BLaER1 (cell line): ENCODE measurements around the gene PPFIA1.

Experiments
- H3K27ac ChIP-seq: shearing (Covaris generic); formaldehyde crosslinking; 2 replicates; pipeline ENCODE4 v1.8.1; 2022
- H3K27me3 ChIP-seq: shearing (Covaris generic); formaldehyde crosslinking; 2 replicates; pipeline ENCODE4 v1.8.1; 2022
- H3K36me3 ChIP-seq: shearing (Covaris generic); formaldehyde crosslinking; 2 replicates; pipeline ENCODE4 v1.8.1; 2022
- H3K4me1 ChIP-seq: shearing (Covaris generic); formaldehyde crosslinking; 2 replicates; pipeline ENCODE4 v1.8.1; 2022
- H3K4me2 ChIP-seq: shearing (Covaris generic); formaldehyde crosslinking; 2 replicates; pipeline ENCODE4 v1.8.1; 2022
- H3K4me3 ChIP-seq: shearing (Covaris generic); formaldehyde crosslinking; 2 replicates; pipeline ENCODE4 v1.8.1; 2022
- H3K9ac ChIP-seq: shearing (Covaris generic); formaldehyde crosslinking; 2 replicates; pipeline ENCODE4 v1.8.1; 2022
- H3K9me3 ChIP-seq: shearing (Covaris generic); formaldehyde crosslinking; 2 replicates; pipeline ENCODE4 v1.8.1; 2022
- H4K20me1 ChIP-seq: shearing (Covaris generic); formaldehyde crosslinking; 2 replicates; pipeline ENCODE4 v1.8.1; 2022
- Cebpa-rat ChIP-seq: shearing (Covaris generic); IDR thresholded peaks from 2 replicates; pipeline ENCODE4 v1.8.1; 2022

PPFIA1 gene

DNA sequence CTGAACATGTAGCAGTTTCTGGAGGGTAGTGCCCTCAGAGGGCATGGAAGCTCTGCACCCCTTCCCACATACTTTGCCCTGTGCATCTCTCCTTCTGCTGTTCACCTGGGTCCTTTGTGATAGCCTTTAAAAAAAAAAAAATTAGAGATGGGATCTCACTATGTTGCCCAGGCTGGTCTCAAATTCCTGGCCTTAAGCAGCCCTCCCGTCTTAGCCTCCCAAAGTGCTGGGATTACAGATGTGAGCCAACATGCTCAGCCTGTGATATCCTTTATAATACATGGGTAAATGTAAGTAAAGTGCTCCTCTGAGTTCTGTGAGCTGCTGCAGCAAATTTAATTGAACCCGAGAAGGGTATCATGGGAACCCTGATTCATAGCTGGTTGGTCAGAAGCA, 33.7 kb downstream of the PPFIA1 start:
- Histone ChIP-seq H3K4me3 (no peak overlapping the region), H3K36me3 (peaks cover 79% of the 10 kb centered on the region), H3K27me3 (no peaks in the 10 kb centered on the region), H4K20me1 (peaks cover 94% of the 10 kb centered on the region), H3K4me2 (no peak overlapping the region), H3K9ac (no peak overlapping the region), H3K27ac (no peak overlapping the region), H3K4me1 (peaks cover 8% of the 10 kb centered on the region), H3K9me3 (no peaks in the 10 kb centered on the region)
- TF ChIP-seq Cebpa-rat, result no peak

DNA sequence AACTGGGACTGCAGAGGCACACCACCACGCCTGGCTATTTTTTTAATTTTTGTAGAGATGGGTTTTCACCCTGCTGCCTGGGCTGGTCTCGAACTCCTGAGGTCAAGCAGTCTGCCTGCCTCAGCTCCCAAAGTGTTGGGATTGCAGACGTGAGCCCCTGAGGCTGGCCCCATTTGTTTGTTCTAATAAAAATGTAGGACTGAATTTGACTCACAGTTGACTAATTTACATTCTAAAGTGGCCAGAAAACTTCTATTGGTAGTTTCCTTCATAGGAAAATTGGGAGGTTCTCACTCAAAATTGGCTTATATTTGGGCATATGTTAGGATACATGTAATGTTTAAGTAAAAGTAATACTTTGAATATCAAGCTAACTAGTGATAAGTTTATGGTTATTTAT, 35.0 kb downstream of the PPFIA1 start:
- no peak overlapping the region for H3K27ac ChIP-seq
- H3K36me3 ChIP-seq, result peaks cover 73% of the 10 kb centered on the region
- H3K9me3 ChIP-seq, result no peaks in the 10 kb centered on the region
- H3K4me2 ChIP-seq, result no peak overlapping the region
- H3K27me3 ChIP-seq, result no peaks in the 10 kb centered on the region
- H3K4me3 ChIP-seq, result no peak overlapping the region
- peaks cover 8% of the 10 kb centered on the region for H3K4me1 ChIP-seq
- no peak overlapping the region for H3K9ac ChIP-seq
- no peak for TF ChIP-seq Cebpa-rat
- peaks cover 91% of the 10 kb centered on the region for H4K20me1 ChIP-seq

DNA sequence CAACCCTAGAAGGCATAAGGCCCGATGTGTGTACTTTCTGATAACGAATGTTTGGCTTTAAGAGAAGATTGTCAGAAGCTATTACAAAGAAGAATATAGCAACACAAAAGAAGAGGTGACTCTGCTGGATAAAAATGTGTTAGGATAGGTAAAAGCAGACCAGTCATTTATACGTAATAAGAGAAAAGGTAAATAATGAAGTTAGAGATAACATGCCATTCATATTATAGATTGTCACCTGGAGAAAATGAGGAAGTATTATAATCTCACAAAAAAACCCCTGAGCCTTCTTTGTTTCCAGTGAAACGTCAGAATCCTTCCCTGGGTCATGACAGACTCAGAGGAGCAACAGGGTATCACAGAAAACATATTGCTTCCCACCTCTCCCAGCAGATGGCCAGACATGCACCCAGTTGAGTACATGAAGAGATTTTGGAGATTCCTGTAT, 36.1 kb downstream of the PPFIA1 start:
- Histone ChIP-seq H3K9me3 (no peaks in the 10 kb centered on the region), H3K27ac (no peak overlapping the region), H3K4me3 (no peak overlapping the region), H3K4me1 (peaks cover 8% of the 10 kb centered on the region), H3K36me3 (peaks cover 77% of the 10 kb centered on the region), H4K20me1 (peaks cover 89% of the 10 kb centered on the region), H3K27me3 (no peaks in the 10 kb centered on the region), H3K9ac (no peak overlapping the region), H3K4me2 (no peak overlapping the region)
- no peak for TF ChIP-seq Cebpa-rat

DNA sequence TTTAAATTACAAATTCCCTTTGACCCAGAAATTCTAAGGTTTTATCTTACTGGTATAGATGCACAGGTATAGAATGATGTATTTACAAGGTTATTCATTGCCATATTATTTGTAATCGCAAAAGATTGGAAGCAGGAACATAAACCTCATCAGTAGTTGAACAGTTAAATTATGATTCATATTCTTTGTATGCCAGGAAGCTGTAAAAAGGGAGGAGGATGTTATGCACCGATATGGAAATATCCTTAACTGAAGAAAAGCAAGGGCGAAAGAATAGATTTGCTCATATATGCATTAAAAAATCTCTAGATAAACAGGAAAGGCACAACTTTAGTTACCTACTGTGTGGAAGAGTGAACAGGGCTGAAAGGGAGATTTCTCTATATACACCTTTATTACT, 36.7 kb downstream of the PPFIA1 start:
- TF ChIP-seq Cebpa-rat, result no peak
- H3K27me3 ChIP-seq, result no peaks in the 10 kb centered on the region
- no peaks in the 10 kb centered on the region for H3K9me3 ChIP-seq
- H3K4me1 ChIP-seq, result peaks cover 2% of the 10 kb centered on the region
- H3K4me3 ChIP-seq, result no peak overlapping the region
- H3K4me2 ChIP-seq, result no peak overlapping the region
- H4K20me1 ChIP-seq, result peaks cover 88% of the 10 kb centered on the region
- peaks cover 77% of the 10 kb centered on the region for H3K36me3 ChIP-seq
- no peak overlapping the region for H3K9ac ChIP-seq
- no peak overlapping the region for H3K27ac ChIP-seq

DNA sequence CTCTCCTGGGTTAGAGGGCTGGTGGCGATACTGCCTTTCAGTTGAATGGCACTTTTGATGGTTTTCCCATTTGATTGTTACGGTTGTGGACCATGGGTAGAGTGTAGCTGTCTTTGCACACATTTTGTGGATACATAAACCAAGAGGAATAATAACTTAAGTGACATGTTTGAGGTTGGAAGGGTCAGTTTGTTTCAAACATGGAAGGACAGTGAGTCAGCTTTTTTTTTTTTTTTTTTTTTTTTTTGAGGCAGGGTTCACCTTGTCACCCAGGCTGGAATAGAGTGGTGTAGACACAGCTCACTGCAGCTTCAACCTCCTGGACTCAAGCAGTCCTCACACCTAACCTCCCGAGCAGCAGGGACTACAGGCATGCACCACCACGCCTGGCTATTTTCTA, 41.1 kb downstream of the PPFIA1 start:
- Histone ChIP-seq H3K9me3 (no peaks in the 10 kb centered on the region), H3K27me3 (no peaks in the 10 kb centered on the region), H3K9ac (no peak overlapping the region), H4K20me1 (peaks cover 88% of the 10 kb centered on the region), H3K4me2 (no peak overlapping the region), H3K27ac (no peak overlapping the region), H3K4me3 (no peak overlapping the region), H3K36me3 (peaks cover 74% of the 10 kb centered on the region), H3K4me1 (peaks cover 19% of the 10 kb centered on the region)
- TF ChIP-seq Cebpa-rat, result no peak

DNA sequence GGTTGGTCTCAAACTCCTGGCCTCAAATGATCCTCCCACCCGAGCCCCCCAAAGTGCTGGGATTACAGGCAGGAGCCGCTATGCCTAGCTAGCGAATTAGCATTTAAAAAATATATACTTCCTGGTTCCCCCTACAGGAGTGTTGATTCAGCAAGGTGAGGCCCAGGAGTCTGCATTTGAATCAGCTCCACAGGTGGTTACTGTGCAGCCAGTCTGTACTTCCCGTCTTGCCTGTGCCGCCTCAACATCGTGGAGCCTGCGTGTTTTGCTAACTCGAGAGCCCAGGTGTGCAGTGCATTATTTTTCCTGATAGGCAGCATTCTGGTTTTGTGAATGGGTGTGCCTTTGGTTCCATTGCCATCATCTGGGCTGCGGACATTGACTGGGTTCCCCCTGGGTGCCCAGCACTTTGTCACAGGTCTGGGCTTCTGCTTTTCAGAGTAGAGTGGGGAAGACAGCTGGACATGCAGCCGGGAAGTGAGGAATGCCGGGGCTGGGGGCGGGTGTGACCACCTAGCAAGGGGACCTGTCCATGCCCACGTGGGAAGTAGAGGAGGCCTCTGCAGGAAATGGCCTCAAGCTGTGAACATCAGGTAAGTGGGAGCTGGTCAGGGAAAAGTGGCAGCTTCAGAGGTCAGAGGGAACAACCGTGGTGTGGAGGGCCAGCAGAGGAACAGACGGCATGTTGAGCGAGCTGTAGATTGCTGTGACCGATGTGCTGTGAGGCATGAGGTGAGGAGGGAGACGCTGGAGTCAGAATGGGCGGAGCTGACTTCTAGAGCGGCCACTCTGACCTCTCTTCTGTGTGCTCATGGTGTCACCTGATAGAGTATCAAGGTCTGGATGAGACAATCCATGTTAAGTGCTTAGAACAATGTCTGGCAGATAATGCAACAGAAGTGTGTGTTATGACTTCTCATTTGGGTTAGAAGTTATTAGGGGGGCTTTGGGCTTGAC, 42.2 kb downstream of the PPFIA1 start:
- TF ChIP-seq Cebpa-rat, result no peak
- no peak overlapping the region for H3K4me2 ChIP-seq
- no peaks in the 10 kb centered on the region for H3K27me3 ChIP-seq
- no peak overlapping the region for H3K9ac ChIP-seq
- H3K4me3 ChIP-seq, result no peak overlapping the region
- H4K20me1 ChIP-seq, result peaks cover 88% of the 10 kb centered on the region
- H3K4me1 ChIP-seq, result peaks cover 19% of the 10 kb centered on the region
- peaks cover 70% of the 10 kb centered on the region for H3K36me3 ChIP-seq
- H3K27ac ChIP-seq, result no peak overlapping the region
- H3K9me3 ChIP-seq, result no peaks in the 10 kb centered on the region

DNA sequence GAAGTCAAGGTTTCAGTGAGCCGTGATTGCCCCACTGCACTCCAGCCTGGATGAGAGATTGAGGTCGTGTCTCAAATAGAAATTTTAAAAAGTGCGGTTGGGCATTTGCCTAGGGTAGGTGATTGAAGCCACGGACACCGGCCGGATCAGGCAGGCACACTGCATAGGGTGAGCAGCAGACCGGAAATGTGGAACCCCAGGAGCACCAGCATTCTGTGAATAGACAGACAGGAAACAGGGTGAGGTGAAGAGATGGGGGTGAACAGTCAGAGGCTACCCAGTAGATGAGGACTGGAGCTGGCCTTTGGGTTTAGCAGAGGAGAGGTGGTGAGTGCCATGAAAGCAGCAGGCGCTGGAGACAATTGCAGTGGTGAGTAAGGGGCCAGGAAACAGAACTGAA, 43.5 kb downstream of the PPFIA1 start:
- H3K27ac ChIP-seq, result peak overlapping the region; percentile 38; the same call in 1 of the 2 replicates

DNA sequence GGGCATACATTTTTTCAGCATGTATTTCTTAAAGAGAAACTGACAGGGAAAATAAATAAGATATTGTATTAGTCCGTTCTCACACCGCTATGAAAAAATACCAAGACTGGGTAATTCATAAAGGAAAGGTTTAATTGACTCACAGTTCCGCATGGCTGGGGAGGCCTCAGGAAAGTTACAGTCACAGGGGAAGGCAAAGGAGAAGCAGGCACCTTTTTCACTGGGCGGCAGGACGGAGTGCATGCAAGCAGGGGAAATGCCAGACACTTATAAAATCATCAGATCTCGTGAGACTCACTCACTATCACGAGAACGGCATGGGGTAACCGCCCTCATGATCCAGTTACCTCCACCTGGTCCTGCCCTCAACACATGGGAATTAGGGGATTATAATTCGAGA, 44.2 kb downstream of the PPFIA1 start:
- Histone ChIP-seq H4K20me1 (peaks cover 93% of the 10 kb centered on the region), H3K9ac (no peak overlapping the region), H3K4me3 (no peak overlapping the region), H3K36me3 (peaks cover 75% of the 10 kb centered on the region), H3K27ac (no peak overlapping the region), H3K9me3 (no peaks in the 10 kb centered on the region), H3K27me3 (no peaks in the 10 kb centered on the region), H3K4me2 (peak overlapping the region; percentile 18; the same call in 1 of the 2 replicates), H3K4me1 (peaks cover 19% of the 10 kb centered on the region)
- no peak for TF ChIP-seq Cebpa-rat

More for the DNA sequence above, 43.5 kb downstream of the PPFIA1 start:
- H4K20me1 ChIP-seq, result peaks cover 93% of the 10 kb centered on the region
- no peak overlapping the region for H3K4me2 ChIP-seq
- H3K4me3 ChIP-seq, result no peak overlapping the region
- no peaks in the 10 kb centered on the region for H3K27me3 ChIP-seq
- no peaks in the 10 kb centered on the region for H3K9me3 ChIP-seq
- peaks cover 72% of the 10 kb centered on the region for H3K36me3 ChIP-seq
- H3K4me1 ChIP-seq, result peaks cover 19% of the 10 kb centered on the region
- H3K9ac ChIP-seq, result no peak overlapping the region
- no peak for TF ChIP-seq Cebpa-rat

DNA sequence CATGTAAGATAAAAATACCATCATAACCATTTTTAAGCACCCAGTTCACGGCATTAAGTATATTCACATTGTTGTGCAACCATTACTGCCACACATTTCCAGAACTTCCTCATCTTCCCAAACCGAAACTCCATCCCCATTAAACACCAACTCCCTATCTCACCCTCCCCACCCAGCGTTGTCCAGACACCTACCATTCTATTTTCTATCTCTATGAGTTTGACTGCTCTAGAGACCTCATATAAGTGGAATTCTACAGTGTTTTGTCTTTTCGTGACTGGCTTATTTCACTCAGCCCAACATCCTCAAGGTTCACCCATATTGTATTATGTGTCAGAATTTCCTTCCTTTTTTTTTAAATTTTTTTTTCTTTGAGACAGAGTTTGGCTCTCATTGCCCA, 45.2 kb downstream of the PPFIA1 start:
- no peak overlapping the region for H3K4me3 ChIP-seq
- no peak overlapping the region for H3K4me2 ChIP-seq
- no peak overlapping the region for H3K27ac ChIP-seq
- no peaks in the 10 kb centered on the region for H3K27me3 ChIP-seq
- H3K36me3 ChIP-seq, result peaks cover 78% of the 10 kb centered on the region
- TF ChIP-seq Cebpa-rat, result no peak
- no peaks in the 10 kb centered on the region for H3K9me3 ChIP-seq
- peaks cover 19% of the 10 kb centered on the region for H3K4me1 ChIP-seq
- peaks cover 96% of the 10 kb centered on the region for H4K20me1 ChIP-seq
- H3K9ac ChIP-seq, result no peak overlapping the region

DNA sequence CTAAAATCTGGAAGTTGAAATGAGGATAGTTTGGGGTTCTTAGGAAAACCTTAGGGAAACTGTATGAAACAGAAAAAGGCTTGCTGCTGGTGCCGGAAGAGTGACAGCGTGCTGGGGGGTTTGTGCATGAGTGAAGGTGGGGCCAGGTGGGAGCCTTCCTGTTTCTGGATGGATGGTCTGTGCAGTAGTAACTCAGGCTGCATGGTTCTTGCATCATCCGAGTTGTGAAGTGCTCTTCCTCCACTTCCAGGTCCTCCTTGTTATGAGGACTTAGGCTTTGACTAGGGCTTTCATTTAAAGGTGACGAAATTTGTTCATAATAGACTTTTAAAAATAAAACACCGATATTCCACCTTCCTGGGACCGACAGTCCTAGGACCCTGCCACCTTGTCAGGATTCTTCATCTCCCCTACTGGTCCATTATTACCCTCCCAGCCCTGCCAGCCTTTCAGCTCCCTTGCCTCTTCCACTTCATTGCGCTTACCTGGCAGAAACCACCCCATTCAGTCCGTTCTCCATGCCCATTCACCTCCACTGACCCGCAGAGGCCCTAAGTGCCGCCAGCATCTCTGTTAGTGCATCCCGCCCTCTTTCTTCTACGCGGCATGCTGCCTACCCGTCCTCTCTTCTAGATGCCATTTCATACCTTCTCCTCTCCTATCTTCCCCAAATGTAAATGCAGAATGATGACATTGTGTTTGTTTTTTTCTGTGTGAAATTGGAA, 47.3 kb downstream of the PPFIA1 start:
- H3K4me2 ChIP-seq, result no peak overlapping the region
- peaks cover 76% of the 10 kb centered on the region for H3K36me3 ChIP-seq
- no peaks in the 10 kb centered on the region for H3K27me3 ChIP-seq
- H3K9me3 ChIP-seq, result no peaks in the 10 kb centered on the region
- H3K4me1 ChIP-seq, result peaks cover 19% of the 10 kb centered on the region
- no peak overlapping the region for H3K27ac ChIP-seq
- no peak overlapping the region for H3K9ac ChIP-seq
- no peak overlapping the region for H3K4me3 ChIP-seq
- H4K20me1 ChIP-seq, result peaks cover 99% of the 10 kb centered on the region
- no peak for TF ChIP-seq Cebpa-rat
